Cardiac fibroblast (primary cell): ENCODE measurements around the gene SHISA6.

Experiments used
- DNase-seq, 2 donors: peaks; one replicate each; pipeline versions ENCODE4 v3.0.0 to v3.0.0-alpha.2; 2010; ENCODE audit warnings: low read depth in 2 of 2
- H3K4me3 ChIP-seq, 2 donors: replicated peaks in 1 of 2; 1 replicate in 1 of 2; 2 replicates in 1 of 2; pipeline ENCODE4 v1.5.1; 2011; ENCODE audit warnings: low read depth in 2 of 2, low read length in 2 of 2, mild to moderate bottlenecking in 2 of 2, moderate library complexity in 1 of 2
- CTCF ChIP-seq: IDR thresholded peaks from one replicate; pipeline ENCODE4 v1.5.1; 2011; ENCODE audit warnings: low read depth, mild to moderate bottlenecking, low read length, inconsistent platforms

SHISA6 gene

DNA sequence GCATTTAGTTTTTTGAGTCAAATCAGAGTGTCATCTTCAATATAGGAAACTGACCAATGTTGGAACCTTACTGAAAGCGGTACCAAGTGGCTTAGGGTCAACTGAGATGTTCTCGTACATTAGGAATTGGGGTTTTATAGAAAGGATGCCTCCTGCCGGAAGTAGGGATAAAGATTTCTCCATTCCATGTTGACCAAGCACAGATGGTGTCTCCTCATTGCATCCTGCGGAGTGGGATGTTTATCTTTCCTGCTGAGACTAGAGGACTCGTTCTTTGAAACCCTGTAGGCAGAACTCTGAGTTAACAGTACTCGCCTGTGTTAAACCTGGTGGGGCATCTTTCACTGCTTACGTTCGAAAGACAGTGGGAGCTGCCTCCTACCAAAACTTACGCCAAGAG is 1.4 kb downstream of the SHISA6 start:
- no peak for DNase-seq
- no peak overlapping the region for H3K4me3 ChIP-seq
- TF ChIP-seq CTCF: no peak

GRCh38 chr17:11244776-11245175 is 3.8 kb downstream of the SHISA6 start:
- no peak for TF ChIP-seq CTCF
- H3K4me3 ChIP-seq: no peak overlapping the region
- DNase-seq: no peak

GRCh38 chr17:11245187-11245586 is 4.2 kb downstream of the SHISA6 start:
- DNase-seq: no peak
- no peak for TF ChIP-seq CTCF
- H3K4me3 ChIP-seq: no peak overlapping the region

DNA sequence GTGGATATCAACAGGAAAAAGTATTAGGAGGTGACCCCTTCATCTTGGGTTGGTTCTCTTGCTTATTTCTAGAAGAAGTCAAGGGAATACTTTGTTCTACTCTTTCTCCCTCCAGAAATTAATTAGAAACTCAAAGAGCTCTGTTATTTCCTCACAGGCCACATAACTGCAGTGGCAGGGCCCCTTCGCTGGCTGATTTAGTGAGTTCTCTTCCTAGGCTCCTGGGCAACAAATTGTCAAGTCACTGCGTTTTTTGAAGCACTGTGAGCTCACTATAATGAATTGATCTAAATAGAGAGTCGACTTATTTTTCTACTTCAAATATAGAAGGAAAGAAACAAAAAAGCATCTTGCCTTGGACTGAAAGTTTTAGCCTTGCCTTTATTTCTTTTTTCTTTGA is 4.8 kb downstream of the SHISA6 start:
- TF ChIP-seq CTCF: no peak
- H3K4me3 ChIP-seq: no peak overlapping the region
- DNase-seq: no peak

DNA sequence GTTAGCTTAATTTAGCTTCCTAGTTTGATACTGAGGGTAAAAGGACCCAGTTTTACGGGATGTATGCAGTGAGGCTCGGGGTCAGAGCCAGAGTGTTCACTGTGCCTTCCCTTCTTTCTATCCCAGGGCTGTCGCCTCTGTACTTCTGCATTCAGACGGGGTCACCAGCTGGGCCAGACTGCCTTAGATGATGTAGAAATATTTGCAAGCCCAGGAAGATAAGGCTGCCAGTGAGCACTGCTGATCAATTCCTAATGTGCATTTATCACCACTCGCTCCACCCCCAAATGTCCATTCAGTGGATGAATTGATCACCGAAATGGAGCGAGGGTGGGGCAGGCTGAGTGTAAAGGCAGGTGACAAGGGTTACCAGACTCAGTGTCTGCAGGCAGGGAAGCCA is 9.1 kb downstream of the SHISA6 start:
- no peak for DNase-seq
- no peak for TF ChIP-seq CTCF
- no peak overlapping the region for H3K4me3 ChIP-seq

GRCh38 chr17:11251561-11252107 is 10.6 kb downstream of the SHISA6 start:
- TF ChIP-seq CTCF: no peak
- DNase-seq: no peak
- H3K4me3 ChIP-seq: no peak overlapping the region

GRCh38 chr17:11252146-11252545 is 11.1 kb downstream of the SHISA6 start:
- no peak for TF ChIP-seq CTCF
- DNase-seq: no peak
- H3K4me3 ChIP-seq: no peak overlapping the region
